IPS-20b (cell line): ENCODE measurements around the gene DNAL1.

Source experiments
- H3K27ac ChIP-seq: one replicate; pipeline ENCODE4 v1.5.1; 2013; ENCODE audit warnings: low read length
- H3K27me3 ChIP-seq: 2 replicates; pipeline ENCODE4 v1.6.1; 2013; ENCODE audit warnings: mild to moderate bottlenecking, low read length, inconsistent platforms; ENCODE audit not compliant: insufficient read depth
- H3K36me3 ChIP-seq: 2 replicates; pipeline ENCODE4 v1.6.1; 2013; ENCODE audit warnings: low read depth, mild to moderate bottlenecking, inconsistent platforms, low read length, moderate library complexity; ENCODE audit not compliant: insufficient read depth
- H3K4me1 ChIP-seq: 2 replicates; pipeline ENCODE4 v1.6.1; 2013; ENCODE audit warnings: mild to moderate bottlenecking, control low read depth, inconsistent platforms, low read length, moderate library complexity; ENCODE audit not compliant: insufficient read depth
- H3K4me3 ChIP-seq: 2 replicates; pipeline ENCODE4 v1.5.1; 2013; ENCODE audit warnings: mild to moderate bottlenecking, low read length, inconsistent platforms
- H3K9ac ChIP-seq: 2 replicates; pipeline ENCODE4 v1.6.1; 2013; ENCODE audit warnings: low read depth, mild to moderate bottlenecking, inconsistent platforms, low read length, moderate library complexity
- H3K9me3 ChIP-seq: 2 replicates; pipeline ENCODE4 v1.6.1; 2013; ENCODE audit warnings: mild to moderate bottlenecking, low read depth, low read length, inconsistent platforms; ENCODE audit not compliant: insufficient read depth

The DNAL1 gene

DNA sequence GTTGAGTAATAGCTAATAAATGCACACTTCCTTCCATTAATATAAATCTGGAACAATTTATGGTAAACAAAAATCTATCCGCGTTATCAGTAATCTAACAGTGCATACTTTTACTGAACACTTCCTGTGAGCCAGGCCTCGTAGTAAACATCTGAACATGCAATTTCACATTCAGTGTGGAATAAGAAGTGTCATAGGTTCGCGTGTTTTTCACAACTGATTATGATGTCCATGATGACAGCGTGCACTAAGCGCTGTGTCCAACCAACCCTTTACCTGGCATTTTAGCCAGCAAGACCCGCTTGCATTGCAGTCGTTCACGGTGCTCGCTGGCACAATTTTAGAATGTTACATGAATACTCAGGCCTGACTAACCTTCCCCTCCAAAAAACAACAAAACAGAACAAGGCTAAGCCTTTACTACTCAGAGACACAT, 67.3 kb downstream of the DNAL1 start:
- Histone ChIP-seq H3K4me1 (peaks cover 3% of the 10 kb centered on the region; the same call in 1 of the 2 replicates), H3K36me3 (no peaks in the 10 kb centered on the region), H3K27me3 (peaks cover 5% of the 10 kb centered on the region; the same call in 1 of the 2 replicates), H3K9ac (peak overlapping the region; percentile 94; the same call in 1 of the 2 replicates), H3K27ac (no peak overlapping the region), H3K4me3 (peak overlapping the region; percentile 93), H3K9me3 (no peaks in the 10 kb centered on the region)

DNA sequence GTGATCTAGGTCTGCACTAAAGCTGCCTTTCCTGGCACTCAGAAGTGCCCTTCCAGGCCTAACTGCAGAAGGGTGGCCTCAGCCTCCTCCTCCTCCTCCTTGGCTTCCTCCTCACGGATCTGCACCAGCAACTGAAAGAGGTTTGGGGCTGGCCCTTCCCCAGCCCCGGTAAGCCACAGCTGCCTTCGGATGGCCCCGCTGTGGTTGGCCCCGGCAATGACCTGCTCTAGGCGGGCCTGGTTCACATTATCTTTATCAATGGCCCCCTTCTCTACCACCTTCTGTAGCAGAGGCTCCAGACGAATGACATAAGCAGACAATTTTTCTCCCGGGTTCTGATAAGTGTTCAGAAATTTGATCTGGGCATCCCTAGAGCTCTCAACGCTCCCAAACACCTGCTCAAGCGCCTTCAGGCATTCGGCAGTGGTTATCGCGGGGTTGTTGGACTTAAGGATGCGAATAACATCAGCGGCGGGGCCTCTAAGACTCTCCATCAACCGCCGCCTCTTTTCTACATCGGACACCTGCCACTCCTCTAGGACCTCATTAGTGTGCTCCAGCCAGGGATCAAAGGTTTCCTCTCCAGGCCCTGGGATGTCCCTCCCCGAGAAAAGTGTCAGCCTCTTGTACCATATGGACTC, 67.9 kb downstream of the DNAL1 start:
- H3K27ac ChIP-seq: no peak overlapping the region
- peaks cover 5% of the 10 kb centered on the region; the same call in 1 of the 2 replicates for H3K27me3 ChIP-seq
- H3K36me3 ChIP-seq: 0 out of 2 replicates have a peak, but pooled peaks cover 3% of the 10 kb centered on the region
- peak overlapping the region; percentile 93 for H3K4me3 ChIP-seq
- H3K9me3 ChIP-seq: no peaks in the 10 kb centered on the region
- H3K9ac ChIP-seq: peak overlapping the region; percentile 94
- H3K4me1 ChIP-seq: peaks cover 6% of the 10 kb centered on the region; the same call in 1 of the 2 replicates

DNA sequence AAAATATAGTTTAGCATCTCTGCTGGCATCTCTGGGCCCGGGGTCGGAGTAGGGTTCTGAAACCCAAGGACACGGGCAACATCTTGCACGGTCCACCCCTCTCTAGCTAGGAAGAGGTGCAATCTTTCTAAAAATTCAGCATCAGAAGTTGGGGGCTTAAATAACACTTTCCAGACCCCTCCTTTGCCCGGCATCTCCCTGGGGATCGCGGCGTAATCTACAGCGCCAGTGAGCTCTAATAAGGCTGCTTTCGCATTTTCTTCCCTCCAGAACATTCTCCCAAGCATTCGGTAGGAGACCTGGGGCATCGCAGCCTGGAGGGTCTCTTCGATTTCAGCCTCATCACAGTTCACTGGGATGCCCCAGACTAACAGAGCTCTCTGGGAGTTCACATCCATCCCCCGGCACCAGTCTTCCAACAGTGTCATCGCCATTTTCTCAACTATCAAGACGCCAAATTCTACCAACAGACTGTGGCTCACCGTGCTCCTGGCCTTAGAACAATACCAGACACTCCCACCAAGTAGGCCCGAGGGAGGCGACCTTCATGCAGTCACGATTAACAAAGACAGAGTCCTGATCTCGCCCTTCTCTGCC, 68.5 kb downstream of the DNAL1 start:
- H3K9me3 ChIP-seq: no peaks in the 10 kb centered on the region
- H3K27me3 ChIP-seq: peaks cover 5% of the 10 kb centered on the region; the same call in 1 of the 2 replicates
- H3K27ac ChIP-seq: peak overlapping the region; percentile 30
- H3K36me3 ChIP-seq: 0 out of 2 replicates have a peak, but pooled peaks cover 3% of the 10 kb centered on the region
- peaks cover 11% of the 10 kb centered on the region; the same call in 1 of the 2 replicates for H3K4me1 ChIP-seq
- peak overlapping the region; percentile 93 for H3K4me3 ChIP-seq
- H3K9ac ChIP-seq: peak overlapping the region; percentile 94

DNA sequence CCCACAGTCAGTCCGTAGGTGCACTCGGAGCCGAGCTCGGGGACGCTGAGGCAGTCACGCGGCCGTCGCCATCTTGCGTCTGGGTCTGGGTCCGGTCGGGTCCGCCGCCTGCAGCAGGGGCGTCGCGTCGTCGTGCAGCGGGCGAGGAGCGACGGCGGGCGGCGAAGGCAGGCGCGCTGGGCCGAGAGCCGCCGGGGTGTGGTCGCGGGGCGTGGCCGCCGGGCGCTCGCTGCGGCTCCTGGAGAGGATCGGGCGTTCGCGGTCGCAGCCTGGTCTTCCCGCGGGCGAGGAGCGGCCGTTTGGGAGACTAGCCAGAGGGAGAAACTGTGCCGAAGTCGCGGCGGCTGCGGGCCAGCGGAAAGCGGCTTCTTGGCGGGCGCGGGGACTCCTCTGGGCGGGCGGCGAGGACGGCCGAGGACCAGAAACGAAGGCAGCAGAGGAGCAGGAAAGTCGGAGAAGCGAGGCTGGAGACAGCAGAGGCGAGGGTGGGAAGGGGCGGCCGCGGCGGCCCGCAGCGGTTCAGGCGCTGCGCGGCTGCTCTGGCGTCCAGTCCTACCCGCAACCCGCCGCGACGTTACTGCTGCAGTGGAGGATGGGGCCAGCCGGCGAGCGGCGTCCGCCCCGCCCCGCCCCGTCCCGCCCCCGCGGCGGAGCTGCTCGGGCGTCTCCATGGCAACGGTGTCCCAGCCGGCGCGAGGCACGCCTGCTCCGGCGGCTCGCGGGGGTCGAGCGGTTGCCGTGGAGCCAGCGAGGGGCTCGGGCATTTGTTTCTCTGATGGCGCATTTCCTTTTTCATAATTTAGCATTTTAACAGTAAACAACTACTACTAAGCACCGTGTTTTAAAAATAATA, 69.2 kb downstream of the DNAL1 start, which contains the start of gene PNMA1:
PNMA1 (minus strand) TSS at position 582 of the 853 bp plus-strand sequence. CDS start 745 bp downstream, outside the sequence.
- H3K4me3 ChIP-seq: peak within 1 kb of the TSS; percentile 93

DNA sequence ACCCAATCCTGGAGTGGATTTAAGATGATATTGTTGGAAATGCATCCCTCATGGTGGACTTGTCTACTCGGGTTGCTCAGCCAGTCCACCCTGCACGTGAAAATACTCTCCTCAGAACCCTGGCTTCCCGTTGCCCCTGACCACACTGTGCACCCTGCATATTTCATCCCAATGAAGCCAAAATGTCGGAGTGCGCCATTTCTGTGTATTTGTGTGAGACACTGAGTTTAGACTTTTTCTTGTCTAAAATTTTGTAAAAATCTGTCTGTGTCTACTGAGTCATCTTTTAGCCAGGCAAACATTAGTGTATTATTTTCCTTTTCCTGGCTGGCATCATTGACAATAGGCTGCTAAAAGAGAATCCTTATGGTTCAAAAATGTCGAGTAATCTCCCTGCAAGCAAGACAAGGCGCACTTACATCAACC, 69.9 kb downstream of the DNAL1 start:
- peaks cover 5% of the 10 kb centered on the region; the same call in 1 of the 2 replicates for H3K27me3 ChIP-seq
- peak overlapping the region; percentile 93 for H3K4me3 ChIP-seq
- H3K27ac ChIP-seq: no peak overlapping the region
- peaks cover 17% of the 10 kb centered on the region; the same call in 1 of the 2 replicates for H3K4me1 ChIP-seq
- H3K9me3 ChIP-seq: no peaks in the 10 kb centered on the region
- peak overlapping the region; percentile 12; the same call in 1 of the 2 replicates for H3K9ac ChIP-seq
- H3K36me3 ChIP-seq: 0 out of 2 replicates have a peak, but pooled peaks cover 3% of the 10 kb centered on the region

More for the DNA sequence above, 69.2 kb downstream of the DNAL1 start, which contains the start of gene PNMA1:
- Histone ChIP-seq H3K27ac (peak within 1 kb of the TSS; percentile 30), H3K27me3 (peaks cover 5% of the 10 kb centered on the region; the same call in 1 of the 2 replicates), H3K36me3 (0 out of 2 replicates have a peak, but pooled peaks cover 3% of the 10 kb centered on the region), H3K9ac (peak within 1 kb of the TSS; percentile 94), H3K4me1 (peaks cover 13% of the 10 kb centered on the region; the same call in 1 of the 2 replicates), H3K9me3 (no peaks in the 10 kb centered on the region)

DNA sequence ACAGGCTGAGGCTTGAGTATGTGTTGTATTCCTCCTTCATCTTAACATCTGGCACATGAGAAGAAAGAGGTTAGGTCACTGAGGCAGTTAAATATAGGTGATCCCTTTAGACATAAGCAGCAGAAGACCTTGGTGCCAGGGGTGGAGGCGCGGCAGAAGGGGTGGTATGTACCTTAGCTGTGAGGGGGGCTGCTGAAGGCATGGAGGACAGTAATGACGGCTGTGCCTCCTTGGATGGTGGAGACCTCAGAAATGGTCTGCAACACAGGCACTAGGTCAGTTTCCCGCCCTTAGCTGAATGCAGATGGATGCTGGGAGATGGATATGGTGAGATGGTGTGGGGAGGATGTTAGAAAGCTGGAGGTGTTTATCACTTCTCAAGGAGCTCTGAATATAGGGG, 70.9 kb downstream of the DNAL1 start:
- Histone ChIP-seq H3K9ac (no peak overlapping the region), H3K9me3 (no peaks in the 10 kb centered on the region), H3K27ac (no peak overlapping the region), H3K4me3 (no peak overlapping the region), H3K36me3 (0 out of 2 replicates have a peak, but pooled peaks cover 3% of the 10 kb centered on the region), H3K27me3 (peaks cover 5% of the 10 kb centered on the region; the same call in 1 of the 2 replicates), H3K4me1 (peaks cover 20% of the 10 kb centered on the region; the same call in 1 of the 2 replicates)

DNA sequence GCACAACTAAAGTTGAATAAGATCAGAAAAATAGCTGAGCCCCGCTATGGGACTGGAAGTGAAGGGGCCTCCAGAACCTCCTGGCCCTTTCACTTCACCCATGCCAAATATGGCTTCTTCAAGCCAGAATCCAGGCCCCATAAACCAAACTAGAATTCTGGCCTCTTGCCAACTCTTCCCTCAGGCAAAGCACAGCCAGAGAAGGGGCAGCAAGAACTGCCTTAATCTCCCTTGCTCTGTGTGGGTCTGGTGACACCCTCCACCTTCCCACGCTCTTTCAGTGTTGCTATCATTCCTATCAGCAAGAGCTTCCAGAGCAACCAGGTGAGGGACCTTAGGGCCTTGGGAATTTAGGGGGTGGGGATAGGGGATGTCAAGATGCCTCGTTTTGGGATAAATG, 72.5 kb downstream of the DNAL1 start:
- 0 out of 2 replicates have a peak overlapping the region, but pooled peaks have one; percentile 80 for H3K4me3 ChIP-seq
- peaks cover 5% of the 10 kb centered on the region; the same call in 1 of the 2 replicates for H3K27me3 ChIP-seq
- peak overlapping the region; percentile 85; the same call in 1 of the 2 replicates for H3K9ac ChIP-seq
- no peak overlapping the region for H3K27ac ChIP-seq
- H3K4me1 ChIP-seq: peaks cover 30% of the 10 kb centered on the region
- H3K9me3 ChIP-seq: no peaks in the 10 kb centered on the region
- peaks cover 12% of the 10 kb centered on the region; the same call in 1 of the 2 replicates for H3K36me3 ChIP-seq

DNA sequence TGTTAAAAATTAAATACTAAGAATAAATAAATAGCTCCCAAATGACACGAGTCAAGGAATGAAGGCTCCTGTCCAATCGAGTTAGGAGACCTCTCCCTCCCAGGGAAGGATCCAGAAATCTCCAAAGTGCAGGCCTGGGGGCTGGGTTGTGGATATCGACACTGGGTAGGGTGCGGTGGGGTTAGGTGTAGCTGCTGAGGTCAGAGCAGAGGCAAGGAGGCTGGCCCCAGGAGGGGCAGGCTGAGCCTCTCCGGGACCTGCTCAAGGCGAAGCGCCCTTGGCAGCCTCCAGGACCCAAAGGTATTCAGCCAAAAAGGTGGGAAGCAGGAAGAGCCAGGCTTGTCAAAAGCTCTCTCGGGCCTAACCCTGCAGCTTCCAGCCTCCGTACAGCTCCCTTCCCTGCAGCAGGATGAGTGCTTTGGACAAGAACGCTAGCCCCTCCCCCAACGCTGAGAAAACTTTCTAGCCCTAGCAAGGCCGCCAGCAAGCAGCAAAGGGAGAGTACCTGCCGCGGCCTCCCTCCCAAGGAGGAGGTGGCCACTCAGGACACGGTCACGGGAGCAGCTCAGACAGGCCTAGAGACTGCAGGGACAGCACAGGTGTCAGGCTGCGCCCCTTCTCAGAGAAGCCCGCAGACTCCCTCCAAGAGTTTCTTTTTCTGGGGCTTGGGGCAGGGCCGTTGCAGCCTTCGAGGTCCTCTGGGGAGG, 73.1 kb downstream of the DNAL1 start:
- no peak overlapping the region for H3K27ac ChIP-seq
- H3K36me3 ChIP-seq: peaks cover 17% of the 10 kb centered on the region
- peak overlapping the region; percentile 85; the same call in 1 of the 2 replicates for H3K9ac ChIP-seq
- H3K9me3 ChIP-seq: no peaks in the 10 kb centered on the region
- H3K4me1 ChIP-seq: peaks cover 30% of the 10 kb centered on the region
- H3K27me3 ChIP-seq: peaks cover 5% of the 10 kb centered on the region; the same call in 1 of the 2 replicates
- H3K4me3 ChIP-seq: peak overlapping the region; percentile 80

DNA sequence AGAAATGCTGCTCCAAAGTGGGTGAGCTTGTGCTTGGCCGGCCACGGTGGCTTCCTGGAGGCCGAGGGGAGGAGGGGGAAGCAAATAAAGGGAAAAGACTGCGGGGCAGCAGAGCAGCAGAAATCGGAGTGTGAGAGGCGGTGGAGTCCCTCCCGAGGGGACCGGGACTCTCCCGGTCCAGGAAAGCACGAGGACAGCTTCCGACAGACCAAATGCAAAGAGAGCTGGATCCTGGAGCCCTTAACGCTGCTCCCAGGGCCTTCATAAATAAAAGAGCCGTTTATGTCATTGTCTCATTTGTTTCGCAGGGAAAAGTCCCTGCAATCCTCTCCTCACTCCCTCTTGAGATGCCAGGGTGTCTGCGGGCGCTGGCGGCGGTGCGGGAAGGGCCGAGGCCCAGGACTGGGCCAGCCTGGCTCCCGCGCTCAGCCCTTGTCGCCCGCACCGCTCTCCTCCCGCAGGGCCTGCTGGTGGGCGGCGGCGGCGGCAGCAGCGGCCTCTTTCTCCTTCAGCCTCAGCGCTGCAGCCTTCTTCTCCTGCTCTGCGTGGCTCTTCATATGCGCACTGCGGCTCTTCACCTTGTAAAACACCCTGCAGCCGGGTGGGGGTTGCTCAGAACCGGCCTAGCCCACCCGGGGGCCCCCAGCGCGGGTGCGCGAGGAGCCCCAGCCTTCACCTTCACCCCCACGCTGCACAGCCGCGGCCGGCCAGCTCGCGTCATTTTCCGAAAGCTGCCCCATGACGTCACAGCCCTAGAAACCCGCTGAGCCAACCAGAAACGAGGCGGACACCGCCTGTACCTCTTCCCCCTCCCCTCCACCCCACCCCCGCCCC, 73.8 kb downstream of the DNAL1 start:
- H3K36me3 ChIP-seq: peaks cover 17% of the 10 kb centered on the region
- H3K9me3 ChIP-seq: no peaks in the 10 kb centered on the region
- peaks cover 5% of the 10 kb centered on the region; the same call in 1 of the 2 replicates for H3K27me3 ChIP-seq
- no peak overlapping the region for H3K27ac ChIP-seq
- H3K4me3 ChIP-seq: peak overlapping the region; percentile 80
- H3K4me1 ChIP-seq: peaks cover 30% of the 10 kb centered on the region
- H3K9ac ChIP-seq: peak overlapping the region; percentile 85; the same call in 1 of the 2 replicates

DNA sequence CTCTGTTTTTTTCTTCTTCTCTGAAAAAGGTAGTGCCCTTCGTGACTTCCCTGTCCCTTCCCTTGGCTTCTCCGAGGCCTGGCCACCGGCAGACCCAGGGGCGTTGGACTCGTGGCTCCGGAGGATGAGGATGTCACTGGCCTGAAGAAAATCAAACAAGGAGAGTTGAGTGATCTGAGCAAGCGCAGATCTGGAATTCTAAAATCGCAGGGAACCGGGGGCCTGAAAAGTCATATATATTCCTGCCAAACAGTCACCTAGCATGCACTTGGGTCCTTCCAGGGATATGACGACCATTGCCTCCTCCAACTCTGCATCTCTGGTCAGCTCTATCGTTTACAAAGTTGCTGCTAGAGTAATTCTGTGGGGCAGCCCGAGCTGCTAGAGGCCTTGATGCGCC, 74.6 kb downstream of the DNAL1 start:
- Histone ChIP-seq H3K27me3 (peaks cover 5% of the 10 kb centered on the region; the same call in 1 of the 2 replicates), H3K9me3 (no peaks in the 10 kb centered on the region), H3K4me3 (peak overlapping the region; percentile 55; the same call in 1 of the 2 replicates), H3K9ac (peak overlapping the region; percentile 57; the same call in 1 of the 2 replicates), H3K27ac (no peak overlapping the region), H3K36me3 (peaks cover 17% of the 10 kb centered on the region), H3K4me1 (peaks cover 30% of the 10 kb centered on the region)
